Gastrocnemius medialis (tissue), 4 donors: ENCODE measurements around the gene ITPR2.

Experiments used
- CTCF ChIP-seq, 5 experiments: fragments of 450-650 bp in 3 of 5; fragments of 200-600 bp in 2 of 5; sonication (generic) in 2 of 5; IDR thresholded peaks in 4 of 5; conservative IDR thresholded peaks in 1 of 5; 1 replicate in 4 of 5; 2 replicates in 1 of 5; pipeline ENCODE4 v1.5.1; 2016 to 2019; ENCODE audit warnings: antibody characterized with exemption in 5 of 5, mild to moderate bottlenecking in 3 of 5, moderate library complexity in 3 of 5
- POLR2A ChIP-seq, 2 donors: fragments of 450-650 bp; IDR thresholded peaks; one replicate each; pipeline ENCODE4 v1.6.1; 2017; ENCODE audit warnings: antibody characterized with exemption in 2 of 2, mild to moderate bottlenecking in 2 of 2, moderate library complexity in 2 of 2

DNA sequence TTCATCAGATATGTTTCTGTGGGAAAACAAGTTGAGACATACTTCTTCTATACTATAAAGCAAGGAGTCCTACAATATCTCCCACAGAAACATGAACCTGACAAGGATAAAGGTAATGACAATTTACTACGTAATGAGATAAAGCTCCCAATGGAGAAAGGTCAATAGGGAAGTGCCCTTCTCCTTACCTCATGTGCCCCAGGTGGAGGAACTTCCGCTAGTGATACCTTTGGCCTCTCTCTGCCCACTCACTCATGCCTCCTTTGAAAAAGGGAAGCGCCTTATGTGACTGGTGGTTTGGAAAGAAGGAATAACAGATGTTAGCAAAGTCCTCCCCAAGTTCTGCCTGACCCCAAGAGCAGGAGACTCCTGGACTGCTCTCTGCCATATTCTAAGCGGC lies 305.3 kb downstream of the ITPR2 start:
- TF ChIP-seq CTCF (IDR thresholded peaks at IDR 0.05 in 4 of 5, conservative IDR thresholded peaks at IDR 0.05 in 1 of 5) (no peak), POLR2A (IDR thresholded peaks at IDR 0.05) (no peak)
